Eye (tissue), 1 donor: ENCODE data around the gene TIGAR.

Source experiments
- DNase-seq: peaks from one replicate; pipeline ENCODE4 v3.0.0-alpha.2; 2015

TIGAR gene

DNA sequence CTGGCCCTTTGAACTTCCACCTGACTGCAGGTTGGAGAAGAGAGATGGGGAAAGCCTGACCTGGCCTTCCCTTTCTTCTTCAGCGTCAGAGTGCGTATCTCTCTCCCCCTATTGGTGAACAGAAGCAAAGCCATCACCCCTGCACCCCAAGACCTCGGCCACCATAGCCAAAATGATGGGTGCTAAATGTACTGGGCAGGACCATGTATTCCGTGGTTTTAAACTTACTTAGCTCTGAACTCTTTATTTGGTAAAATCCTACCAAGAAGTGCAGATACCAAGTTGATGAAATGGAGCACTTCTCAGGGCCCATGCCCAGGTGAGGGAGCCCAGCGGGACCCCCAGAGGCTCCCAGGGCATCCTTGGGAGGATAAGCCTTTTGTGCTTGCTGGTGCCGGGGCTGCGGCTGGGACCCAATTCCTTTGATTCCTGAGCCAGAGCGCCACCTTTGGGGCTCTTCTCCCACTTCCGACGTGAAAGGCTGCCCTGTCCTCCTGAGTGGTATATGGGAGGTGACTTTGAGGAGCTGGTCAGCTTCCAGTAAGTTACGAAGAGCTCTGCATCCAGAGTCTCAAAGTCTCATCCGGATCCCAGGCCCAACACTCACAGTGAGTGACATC lies 38.0 kb upstream of the TIGAR start:
- no peak for DNase-seq

DNA sequence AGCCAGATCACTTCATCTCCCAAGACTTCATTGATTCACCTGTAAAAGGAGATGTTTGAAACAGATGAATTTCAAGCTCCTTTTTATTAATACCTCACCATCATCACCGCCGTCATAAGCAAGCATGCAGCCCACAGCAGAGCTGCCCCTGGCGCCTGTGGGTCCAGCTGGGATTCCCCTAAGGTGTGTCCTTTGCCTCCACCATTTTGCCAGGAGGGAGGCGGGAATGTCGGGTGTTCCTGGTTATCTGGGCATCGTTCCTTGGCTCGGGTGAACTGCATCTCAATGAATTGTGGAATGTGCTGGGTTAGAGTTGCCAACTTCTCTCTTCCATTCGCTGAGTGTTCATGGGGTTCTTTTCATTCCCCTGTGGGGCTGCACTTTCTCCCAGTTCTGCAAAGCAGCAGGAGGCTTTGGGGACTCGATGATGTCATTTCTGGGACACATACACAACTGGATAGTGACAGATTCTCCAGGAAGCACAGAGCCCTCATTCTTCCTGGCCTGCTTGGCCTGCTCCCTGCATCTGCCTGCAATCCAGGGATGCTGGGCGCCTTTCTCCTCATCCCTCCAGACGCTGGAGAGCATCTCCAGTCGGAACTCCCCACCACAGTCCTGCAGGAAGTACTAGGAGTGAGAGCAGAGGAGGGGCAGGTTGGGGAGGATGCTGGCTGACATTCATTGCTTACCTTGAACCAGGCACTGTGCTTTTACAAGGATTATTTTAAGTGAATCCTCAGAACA lies 37.3 kb upstream of the TIGAR start:
- no peak for DNase-seq

- DNase-seq: no peak
These were observed 36.7 kb upstream of the TIGAR start for GRCh38 chr12:4284306-4284705.

GRCh38 chr12:4285070-4285469 lies 35.9 kb upstream of the TIGAR start:
- DNase-seq: no peak

DNA sequence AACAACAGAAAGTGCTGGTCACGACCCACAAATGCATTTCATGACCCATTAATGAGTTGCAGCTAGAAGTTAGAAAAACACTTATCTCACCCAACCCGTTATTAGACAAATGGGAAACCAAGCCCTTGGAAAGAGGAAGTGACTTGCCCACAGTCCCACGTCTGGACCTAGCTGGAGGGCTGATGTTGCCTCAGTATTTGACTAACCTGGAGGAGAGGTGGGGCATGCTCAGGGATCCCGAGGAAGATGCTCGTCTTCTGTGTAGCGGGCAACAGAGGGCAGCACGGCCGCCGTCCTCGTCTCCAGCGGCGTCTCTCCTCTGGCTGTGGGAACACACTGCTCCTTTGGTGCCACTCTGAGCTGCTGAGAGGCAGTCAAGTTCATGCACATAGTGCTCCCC lies 34.8 kb upstream of the TIGAR start:
- DNase-seq: no peak

GRCh38 chr12:4286771-4287317 lies 34.2 kb upstream of the TIGAR start:
- DNase-seq: no peak

DNA sequence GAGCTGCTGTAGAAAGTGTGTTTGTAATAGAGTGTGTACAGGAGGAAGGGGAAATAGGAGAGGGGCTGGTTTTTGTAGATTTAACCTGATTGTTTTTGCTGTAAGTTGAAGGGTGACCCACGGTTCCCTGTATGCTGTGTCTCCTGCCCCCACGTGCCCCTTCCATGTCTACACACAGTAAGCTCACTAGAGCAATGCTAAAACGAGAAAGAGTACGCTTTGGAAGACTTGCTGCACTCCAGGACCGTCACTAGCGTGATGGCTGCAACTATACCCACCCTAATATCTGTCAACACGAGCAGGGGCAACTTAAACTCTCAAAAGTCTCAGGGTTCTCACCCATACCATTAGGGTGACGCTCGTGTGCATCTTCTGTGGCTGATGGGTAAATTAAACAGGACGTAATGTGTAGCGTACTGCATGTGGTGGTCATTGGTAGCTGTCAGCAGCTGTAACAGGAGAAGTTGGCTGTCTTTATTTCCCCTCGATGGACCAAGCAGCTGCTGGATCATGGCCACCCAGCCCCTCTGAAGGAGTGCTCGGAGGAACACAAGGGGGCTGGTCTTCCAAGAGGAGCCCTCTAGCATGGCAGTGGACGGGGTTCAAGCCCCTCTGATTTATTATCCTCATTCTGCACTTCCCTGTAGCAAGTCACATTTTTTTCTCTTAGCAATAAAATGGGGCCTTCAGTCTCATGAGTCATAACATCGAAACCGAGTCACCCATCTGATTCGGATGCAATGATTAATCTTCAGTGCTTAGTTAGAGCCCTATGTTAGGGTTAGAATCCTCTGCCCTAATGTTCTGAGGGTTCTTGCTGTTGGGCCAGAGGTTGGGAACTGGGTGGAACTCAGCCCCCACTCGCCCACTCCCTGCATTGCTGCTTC lies 33.4 kb upstream of the TIGAR start:
- no peak for DNase-seq

DNA sequence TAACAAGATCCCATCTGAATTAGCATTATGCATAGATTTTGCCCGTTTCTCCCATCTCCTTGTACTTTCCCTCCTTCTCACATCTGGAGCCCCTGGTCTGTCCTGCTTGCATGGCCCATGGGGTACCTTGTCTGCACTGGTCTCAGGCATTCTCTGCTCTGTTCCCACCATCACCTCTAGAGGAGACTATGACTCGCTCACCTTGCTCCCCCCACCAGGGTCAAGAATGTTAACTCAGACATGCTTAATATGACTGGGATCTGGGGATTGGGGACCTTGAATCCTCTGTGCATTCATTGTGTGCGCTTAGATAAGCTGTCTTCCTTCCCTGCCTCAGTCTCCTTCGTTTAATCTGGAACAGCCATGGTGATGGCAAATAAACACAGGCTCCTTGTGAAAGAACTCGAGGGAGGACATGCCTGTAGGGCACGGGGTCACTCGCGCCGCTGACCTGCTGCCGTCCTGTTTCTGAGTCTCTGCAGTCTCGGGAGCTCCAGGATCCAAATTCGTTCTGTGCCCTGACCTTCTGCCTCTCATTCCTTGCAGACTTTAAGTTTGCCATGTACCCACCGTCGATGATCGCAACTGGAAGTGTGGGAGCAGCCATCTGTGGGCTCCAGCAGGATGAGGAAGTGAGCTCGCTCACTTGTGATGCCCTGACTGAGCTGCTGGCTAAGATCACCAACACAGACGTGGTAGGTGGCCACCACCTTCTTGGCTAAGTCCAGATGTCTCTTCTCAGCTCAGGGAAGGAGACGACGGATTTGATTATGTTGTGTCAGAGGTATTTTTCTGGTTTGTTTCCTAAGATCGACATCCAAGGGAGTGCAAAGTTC lies 32.5 kb upstream of the TIGAR start:
- no peak for DNase-seq

DNA sequence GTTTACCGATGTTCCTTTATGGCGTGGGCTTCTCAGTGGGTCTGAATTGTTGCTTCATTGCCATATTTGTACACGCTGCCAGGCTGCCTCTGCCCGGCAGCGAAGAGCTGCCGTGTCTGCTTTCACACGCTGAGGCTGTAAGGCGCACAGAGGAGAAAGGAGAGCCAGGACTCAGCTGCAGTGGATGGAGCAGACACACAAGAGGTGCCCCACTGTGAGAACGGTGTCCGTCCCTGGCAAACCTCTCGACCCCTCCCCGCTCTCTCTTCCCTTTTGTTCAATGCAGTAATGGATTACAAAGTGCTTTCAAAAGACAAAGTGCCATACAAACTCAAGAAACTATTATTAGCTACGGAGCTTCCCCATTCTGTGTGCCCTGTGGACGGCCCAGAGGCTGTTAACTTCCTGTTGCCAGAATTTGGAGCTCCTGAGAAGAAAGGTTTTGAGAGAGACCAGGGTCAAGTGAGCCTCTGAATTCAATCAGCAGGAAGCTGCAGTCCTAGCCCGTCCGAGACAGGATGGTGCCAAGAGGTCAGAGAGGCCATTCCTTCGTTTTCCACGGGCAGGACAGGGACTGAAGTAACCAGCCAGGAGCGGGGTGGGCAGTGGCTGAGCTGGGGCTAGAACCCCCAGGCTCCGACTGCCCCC lies 31.7 kb upstream of the TIGAR start:
- peak; percentile 46 for DNase-seq

DNA sequence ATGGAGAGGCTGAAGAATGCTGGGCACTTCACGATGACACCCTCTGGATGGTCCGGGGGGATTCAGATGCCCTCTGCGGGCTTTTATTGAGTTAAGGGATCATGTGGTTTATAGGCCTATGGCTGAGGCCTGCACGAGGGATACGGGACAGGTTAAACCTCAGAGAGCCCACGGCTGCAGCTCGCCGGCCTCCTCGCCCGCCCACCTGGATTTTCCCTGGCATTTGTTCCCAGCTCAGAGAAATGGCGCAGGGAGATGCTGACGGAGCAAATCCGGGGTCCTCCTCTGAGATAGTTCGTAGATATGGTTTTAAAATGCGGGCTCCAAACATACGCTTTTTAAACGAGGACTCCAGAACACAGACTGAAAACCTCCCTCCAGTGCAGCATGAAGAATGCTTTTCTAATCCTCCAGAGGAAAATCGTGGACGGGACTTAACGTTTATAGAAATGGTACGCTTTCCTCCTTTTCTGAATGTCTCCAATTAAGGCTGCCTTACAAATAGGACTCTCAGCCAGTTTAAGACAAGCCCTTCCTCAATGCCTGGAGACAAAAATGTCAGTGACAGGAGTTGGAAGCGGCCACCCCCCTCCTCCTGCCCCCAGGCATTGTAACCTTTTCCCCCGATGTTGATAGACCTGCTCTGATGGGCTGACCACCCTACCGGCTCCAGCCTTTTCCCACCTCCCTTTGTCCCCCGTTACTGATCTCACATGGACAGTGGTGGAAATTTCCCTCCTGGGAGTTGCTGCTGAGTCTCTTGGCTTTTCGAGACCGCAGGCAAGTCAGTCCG lies 30.8 kb upstream of the TIGAR start:
- DNase-seq: no peak

- DNase-seq: peak; percentile 37
These were observed 28.5 kb upstream of the TIGAR start for GRCh38 chr12:4292341-4293073.

DNA sequence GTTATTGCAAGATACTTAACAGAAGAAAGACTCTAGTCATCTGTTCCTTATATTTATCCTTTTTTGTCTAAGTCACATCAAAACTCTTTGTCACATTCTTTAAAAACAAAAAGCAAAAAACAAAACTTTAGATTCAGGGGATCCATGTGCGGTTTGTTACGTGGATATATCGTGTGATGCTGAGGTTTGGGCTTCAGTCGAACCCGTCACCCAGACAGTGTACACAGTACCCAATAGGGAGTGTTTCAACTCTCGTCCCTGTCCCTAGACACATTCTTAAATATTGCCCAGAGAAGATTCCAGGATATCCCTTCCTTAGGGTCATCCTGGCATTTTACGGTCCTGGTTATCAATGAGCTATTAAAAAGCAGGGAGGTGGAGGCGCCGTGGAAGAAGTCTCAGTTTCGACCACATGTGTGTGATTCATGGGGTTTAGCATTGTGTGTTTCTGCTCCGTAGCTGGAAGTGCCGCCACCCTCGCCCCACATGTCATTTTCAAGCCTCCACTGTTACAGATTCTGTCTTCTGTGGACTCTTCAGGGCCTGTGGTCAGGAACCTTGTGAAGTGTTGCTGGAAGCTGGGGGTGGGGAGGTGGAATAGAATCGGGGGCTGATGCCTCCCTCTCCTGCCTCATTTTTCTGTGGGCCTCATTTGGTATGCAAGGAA lies 27.6 kb upstream of the TIGAR start:
- DNase-seq: no peak

DNA sequence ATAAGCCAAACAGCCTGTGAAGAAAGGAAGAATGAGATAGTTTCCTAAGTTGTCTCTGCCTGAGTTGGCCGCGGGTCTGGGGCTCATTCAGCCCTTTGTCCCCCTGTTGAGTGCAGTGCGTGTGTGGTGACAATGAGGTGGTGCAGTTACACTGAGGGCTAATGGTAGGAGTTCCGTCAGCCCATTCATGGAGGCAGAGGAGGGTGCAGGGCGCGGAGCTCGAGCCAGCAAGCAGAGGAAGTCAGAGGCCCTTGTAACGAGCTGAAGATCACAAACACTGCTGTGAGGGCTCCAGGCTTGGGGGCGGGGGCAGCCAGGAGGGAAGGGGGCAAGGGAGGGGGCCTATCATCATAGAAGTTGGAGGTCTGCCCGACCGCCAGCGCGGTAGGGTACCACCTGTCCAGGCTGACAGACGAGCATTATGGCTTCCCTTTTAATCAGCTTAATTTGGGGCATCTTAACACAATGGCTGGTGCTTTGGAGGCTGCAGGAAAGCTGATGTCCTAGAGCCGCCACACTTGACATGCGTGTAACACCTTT lies 27.0 kb upstream of the TIGAR start:
- DNase-seq: peak; percentile 58

- no peak for DNase-seq
These were observed 24.3 kb upstream of the TIGAR start for GRCh38 chr12:4296751-4297150.

DNA sequence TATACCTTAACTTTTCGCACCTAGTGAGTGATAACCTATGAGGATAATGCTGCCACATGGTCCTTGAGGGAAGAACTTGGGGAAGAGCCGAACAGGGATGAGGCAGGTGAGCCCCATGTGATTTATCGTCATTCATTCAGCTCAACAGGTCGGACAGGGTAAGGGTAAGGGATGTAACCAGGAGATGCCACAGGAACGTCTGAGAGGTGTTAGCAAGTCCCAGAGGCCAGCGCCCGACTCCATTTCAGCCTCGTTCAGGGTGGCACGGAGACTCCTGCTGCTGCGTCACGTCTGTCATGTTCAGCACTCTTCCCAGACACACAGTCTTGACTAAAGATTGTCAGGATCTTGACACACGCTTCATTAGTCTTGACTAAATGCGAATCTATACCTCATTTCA lies 23.4 kb upstream of the TIGAR start:
- no peak for DNase-seq

DNA sequence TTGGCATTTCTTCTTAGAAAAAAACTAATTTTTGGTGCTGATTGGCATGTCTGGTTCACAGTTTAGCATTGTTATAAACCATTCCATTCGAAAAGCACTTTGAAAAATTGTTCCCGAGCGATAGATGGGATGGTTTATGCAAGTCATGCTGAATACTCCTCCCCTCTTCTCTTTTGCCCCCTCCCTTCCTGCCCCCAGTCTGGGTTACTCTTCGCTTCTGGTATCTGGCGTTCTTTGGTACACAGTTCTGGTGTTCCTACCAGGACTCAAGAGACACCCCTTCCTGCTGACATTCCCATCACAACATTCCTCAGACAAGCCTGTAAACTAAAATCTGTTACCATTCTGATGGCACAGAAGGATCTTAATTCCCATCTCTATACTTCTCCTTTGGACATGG lies 20.1 kb upstream of the TIGAR start:
- DNase-seq: no peak

DNA sequence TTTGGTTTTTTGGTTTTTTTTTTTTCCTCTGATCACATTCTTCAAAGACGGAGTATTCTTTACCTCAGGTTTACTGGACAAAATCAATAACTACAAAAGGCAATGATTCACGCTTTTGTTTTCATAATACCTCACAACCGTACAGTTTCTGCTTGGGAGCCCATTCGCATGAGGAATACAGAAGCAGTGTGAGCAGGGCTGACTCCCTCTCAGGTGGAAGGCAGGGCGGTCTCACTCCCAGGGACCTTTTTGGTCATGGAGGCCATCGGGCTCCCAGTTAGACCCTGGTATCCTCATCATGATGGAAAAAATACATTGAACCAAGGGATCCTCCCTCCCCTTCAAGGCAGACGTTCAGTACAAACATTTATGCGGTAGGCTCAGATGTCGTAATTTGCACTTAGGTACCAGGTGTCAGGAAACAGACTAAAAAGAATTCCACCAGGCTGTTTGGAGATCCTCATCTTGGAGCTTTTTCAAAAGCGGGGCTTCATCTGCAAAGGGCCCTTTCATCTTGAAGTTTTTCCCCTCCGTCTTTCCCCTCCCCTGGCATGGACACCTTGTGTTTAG lies 19.0 kb upstream of the TIGAR start:
- DNase-seq: no peak

DNA sequence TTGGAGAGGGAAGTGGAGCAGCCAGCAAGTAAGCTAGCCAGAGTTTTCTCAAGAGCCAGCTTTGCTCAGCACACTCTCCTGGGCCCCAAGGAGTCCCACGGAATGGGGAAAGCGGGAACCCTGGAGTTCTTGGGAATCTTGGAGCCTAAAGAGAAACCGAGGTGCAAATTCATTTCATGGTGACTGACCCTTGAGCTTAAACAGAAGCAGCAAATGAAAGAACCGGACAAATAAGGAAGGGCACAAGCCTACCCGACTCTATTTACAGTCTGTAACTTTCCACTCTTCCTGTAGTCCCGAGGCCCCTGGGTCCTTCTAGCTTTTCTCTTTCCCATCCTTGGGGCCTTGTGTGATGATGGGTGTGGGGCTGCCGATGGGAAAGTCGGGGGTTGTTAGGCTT lies 18.1 kb upstream of the TIGAR start:
- DNase-seq: no peak

DNA sequence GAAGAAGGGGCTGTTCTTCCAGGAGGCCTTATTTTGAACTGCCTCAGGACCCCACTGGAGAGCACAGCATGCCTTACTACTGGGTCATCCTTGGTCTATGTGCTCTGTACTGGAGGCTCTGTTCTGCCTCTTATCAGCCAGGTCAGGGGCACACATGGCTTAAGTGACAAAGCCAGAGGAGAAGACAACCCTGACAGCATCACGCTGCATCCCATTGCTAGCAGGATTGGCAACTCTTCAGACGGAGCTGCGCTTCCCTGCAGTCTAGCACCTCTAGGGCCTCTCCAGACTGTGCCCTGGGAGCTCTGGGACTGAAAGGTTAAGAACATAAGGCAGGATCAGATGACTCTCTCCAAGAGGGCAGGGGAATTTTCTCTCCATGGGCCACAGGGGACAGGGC lies 17.3 kb upstream of the TIGAR start:
- no peak for DNase-seq
